HG02943 (cell line): ENCODE data around the gene FAM187B.

Experiments
- ATAC-seq: cut with Tn5 transposase; IDR thresholded peaks from one replicate; pipeline ENCODE4 v1.9.1; 2021; ENCODE audit warnings: mild to moderate bottlenecking, low read depth, moderate library complexity; ENCODE audit not compliant: unreplicated experiment

FAM187B gene

DNA sequence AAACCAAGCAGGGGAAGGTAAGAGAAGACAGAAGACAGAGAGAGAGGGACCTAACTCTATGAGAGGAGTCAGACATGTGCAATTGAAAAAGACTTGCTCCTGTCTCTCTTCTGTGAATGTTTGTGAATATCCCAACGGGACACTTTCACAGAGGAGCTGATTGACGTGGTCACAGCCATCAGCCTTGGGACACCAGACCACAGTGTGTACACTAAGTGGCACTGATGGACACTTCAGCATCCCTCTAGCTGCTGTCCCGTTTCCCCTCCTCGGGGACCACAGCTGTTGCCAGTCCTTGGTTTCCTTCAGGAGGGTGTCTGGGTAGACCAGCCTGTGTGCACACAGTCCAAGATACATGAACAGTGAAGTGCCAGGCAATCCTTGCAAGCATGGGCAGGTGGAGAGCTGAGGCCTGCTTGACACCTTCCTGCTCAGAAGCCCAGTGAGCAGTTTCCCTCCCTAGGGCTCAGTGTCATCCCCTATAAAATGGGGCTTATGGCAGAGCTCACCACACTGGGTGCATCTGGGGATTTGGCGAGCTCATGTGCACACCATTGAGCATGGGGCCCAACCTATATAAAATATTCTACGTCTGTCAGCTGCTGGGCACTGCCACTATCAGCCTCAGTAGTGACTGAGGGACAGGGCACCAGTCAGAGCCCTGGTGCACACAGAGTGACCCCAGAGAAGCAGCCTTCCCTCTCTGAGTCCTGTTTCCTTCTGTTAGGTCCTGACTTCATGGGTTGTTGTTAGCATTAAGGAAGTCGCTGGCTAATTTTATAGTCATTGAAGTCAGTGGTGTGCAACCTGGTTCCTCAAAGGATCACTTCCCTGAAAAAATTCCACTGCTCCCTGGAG lies 36.0 kb upstream of the FAM187B start:
- ATAC-seq = no peak

DNA sequence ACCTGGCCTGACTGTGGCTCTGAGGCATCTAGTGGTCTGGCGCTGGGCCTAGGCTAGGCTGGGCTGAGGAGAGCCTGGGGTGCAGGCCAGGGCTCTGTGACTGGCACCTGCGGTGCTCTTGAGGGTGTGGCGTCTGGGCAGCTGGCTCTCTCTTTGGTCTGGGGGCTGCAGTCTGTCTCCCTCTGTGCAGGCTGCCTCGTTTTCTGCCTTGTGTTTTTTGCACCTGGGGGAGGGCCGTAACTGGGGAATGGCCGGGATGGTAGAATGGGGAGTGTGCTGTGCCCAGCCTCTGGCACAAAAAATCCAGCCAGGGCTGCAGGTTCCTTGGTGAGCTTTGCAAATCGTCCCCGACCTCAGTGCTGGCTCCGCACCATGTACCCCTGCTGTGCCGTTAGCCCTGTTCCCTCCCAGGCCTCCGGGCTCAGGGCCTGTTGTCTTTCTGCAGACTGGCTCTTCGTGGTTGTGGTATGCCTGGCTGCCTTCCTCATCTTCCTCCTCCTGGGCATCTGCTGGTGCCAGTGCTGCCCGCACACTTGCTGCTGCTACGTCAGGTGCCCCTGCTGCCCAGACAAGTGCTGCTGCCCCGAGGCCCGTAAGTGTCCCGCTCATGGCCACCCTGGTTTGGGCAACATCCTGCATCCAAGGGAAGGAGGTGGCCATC lies 33.7 kb upstream of the FAM187B start:
- ATAC-seq = no peak

DNA sequence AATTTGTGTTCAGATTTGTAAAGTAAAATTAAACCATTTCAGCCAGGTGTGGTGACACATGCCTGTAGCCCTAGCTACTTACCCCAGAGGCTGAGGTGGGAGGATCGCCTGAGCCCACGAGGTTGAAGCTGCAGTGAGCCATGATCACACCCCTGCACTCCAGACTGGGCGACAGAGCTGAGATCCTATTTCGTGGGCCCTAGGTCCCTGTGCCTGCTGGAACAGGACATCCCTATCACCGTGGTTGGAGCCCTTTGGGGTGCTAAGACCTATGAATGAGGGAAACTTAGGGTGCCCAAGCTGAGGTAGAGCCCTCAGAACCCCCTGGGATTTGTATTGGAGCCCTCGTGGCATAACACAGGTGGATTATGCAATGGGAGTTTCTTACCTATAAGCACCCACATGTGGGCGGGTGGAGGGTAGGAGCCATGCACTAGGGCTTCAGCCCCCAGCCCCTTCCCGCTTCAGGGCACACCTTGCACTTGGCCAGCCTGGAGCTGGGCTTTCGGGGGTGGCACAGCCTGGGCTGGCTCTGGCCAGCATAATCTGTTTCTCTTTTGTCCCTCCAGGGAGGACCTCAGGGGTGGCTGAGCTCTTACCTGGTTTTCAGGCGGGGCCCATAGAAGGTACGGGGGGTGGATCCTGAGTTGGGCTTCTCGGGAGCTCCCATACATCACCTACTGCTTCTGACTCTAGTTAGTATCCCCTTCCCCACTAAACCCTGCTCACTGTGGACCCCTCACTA lies 33.0 kb upstream of the FAM187B start:
- ATAC-seq = no peak

DNA sequence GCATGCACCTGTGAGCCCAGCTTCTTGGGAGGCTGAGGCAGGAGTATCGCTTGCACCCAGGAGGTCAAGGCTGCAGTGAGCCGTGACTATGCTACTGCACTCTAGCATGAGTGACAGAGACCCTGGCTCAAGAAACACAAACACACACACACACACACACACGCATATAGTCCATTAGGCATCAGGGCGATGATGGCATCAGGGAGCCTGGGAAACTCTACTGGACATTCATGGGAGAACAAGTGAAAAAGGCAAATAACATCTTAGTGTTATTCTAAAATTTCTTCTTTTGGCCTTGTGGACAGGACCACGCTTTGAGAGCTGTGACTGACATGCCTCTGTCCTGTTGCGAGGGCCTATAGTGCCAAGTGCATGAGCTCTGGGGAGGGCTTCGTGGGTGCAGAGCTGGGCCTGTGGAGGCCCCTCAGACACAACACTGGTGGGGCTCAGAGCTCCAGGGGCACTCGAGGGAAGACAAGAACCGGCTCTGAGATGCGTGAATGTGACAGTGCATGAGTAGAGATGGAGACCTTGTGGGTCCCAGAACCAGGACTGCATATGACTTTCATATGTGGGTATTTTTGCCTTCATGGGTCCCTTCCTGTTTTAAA lies 32.3 kb upstream of the FAM187B start:
- ATAC-seq = no peak

DNA sequence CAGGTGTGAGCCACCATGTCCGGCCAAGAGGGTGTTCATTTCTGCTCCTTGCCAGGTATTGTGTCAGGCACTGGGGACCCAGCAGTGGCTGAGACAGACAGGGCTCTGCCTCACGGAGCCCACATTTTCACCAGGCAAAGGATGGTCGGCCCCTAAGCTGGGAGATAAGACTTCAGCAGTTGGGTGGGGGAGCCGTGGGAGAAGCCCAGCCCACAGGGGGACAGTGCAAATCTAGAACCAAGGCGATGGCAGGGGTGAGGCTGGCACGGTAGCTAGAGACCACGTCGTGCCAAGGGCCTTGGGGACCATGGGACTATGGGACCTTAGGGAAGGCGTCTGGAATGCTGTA lies 28.5 kb upstream of the FAM187B start:
- no peak for ATAC-seq

DNA sequence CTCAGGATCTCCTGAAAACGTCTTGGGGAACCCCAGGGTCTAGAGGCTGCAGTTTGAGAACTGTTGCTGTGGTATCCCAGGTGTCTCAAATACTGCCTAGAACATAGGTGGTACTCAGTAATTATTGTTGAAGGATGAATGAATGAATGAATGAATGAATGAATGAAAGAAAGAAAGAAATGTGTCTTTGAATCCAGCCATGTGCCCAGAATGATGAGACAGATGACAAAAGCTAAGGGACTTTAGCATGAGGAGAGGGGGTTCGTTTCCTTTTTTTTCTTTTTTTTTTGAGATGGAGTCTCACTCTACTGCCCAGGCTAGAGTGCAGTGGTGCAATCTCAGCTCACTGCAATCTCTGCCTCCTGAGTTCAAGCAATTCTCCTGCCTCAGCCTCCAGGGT lies 28.0 kb upstream of the FAM187B start:
- no peak for ATAC-seq

DNA sequence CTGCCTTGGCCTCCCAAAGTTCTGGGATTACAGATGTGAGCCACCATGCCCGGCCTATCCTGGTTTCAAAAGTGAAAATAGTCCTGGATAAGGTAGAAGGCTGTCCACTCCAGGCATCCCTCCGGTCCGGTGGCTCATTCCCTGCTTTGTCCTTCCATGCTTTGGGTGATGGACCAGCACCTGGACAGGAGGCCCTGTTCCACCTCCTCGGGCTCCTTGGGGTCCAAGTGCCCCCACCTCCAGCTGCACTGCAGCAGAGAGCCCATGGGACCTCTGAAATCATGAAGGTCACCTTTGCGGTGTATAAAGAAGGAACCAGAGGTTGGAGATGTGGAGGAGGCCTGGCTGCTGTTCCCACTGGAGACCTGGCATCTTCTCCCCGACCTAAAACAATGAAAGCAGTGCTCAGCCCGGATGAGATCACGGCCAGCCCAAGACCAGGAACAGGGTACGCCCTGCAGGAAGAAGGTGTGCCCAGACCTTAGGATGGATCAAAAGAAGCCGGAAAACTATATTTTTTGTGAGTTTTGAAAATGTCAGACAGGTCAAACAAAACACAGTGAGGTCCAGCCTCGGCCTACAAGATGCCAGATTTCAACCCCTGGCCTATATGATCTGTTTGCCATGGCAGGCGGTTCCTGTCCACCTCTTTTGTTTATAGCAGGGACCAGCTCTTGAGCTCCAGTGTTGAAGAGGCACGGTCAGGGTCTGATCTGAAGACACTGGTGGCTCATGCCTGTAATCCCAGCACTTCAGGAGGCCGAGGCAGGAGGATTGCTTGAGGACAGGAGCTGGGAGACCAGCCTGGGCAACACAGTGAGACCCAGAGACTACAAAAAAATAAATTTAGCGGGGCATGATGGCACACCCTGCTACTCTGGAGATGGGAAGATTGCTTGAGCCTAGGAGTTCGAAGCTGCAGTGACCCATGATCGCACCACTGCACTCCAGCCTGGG lies 26.1 kb upstream of the FAM187B start:
- no peak for ATAC-seq

DNA sequence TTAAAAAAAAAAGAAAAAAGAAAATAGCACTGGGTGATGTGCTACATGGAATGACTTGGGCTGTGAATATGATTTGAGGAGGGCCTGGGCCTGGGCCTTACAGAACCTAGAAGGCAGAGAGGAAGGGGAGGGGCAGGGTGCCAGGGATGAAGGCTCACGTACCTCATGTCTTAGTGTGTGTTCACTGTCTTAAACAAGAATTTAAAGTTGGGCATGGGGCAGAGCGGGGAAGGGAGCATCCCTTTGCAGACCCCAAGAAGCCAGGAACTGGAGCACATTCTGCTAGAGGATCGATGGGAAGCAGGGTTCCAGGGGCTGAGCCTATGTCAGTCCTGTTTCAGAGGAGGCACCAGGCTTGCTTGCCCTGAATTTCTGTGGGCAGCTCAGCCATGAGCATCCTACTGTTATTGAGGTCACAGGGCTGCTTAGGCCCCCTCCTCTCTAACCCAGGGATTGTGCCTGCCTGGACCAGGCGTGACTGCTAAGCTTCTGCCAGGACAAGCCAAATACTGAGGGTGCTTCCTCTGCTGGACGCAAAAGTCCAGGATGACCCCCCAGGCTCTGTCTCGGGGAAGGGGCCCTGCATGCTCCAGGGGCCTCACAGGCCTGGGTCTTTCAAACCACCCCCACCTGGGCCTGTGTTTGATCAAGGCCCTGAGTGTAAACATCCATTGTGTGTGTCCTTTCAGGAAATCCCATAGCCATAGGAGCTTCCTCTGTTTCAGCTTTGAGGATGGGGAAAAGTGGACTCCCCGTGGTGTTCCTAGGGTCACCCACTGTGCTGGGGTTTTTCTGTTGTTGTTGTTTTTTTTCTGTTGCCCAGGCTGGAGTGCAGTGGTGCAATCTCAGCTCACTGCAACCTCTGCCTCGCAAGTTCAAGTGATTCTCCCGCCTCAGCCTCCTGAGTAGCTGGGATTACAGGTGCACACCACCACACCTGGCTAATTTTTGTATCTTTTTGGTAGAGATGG lies 25.1 kb upstream of the FAM187B start:
- no peak for ATAC-seq

DNA sequence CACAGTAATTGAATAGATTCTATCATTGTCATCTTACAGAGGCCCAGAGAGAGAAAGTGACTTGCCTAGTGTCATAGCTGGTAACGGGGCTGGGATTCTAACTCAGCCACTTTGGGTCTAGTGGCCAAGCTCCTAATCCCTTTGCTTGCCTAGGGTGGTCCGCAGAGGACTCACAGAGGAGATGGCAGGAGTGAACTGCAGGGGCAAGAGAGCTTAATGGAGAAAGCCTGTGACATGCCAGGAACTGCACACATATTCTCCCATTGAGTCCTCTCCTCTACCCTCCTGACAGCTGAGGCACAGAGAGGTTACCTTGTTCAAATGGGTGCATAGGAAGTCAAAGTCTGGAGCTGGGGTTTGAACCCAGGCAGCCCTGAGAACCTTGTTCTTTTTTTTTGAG lies 22.9 kb upstream of the FAM187B start:
- no peak for ATAC-seq

DNA sequence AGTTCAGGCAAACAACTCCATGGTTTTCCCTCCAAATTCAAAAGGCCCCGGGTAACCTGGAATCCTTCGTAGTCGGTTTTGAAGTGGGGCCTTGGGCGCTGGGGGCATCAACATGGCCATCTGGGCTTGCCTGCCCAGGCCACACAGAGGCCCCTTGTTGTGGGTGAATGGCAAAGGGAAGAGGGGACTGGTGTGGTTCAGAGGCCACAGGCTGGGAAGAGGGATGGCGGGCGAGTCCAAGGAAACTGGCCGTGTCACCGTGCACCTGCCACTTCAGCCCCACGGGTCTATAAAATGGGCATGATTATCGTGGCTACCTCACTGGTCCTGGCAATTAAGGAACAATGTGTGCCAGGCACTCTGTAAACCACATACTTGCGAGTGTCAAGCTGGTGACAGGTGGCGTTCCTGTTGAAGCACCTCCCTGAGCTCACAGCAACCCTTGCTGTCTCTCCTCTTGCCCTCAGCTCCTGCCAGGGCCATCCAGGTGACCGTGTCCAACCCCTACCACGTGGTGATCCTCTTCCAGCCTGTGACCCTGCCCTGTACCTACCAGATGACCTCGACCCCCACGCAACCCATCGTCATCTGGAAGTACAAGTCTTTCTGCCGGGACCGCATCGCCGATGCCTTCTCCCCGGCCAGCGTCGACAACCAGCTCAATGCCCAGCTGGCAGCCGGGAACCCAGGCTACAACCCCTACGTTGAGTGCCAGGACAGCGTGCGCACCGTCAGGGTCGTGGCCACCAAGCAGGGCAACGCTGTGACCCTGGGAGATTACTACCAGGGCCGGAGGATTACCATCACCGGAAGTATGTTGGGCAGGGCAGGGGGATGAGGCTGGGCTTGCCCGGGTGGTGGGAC lies 21.5 kb upstream of the FAM187B start:
- no peak for ATAC-seq

DNA sequence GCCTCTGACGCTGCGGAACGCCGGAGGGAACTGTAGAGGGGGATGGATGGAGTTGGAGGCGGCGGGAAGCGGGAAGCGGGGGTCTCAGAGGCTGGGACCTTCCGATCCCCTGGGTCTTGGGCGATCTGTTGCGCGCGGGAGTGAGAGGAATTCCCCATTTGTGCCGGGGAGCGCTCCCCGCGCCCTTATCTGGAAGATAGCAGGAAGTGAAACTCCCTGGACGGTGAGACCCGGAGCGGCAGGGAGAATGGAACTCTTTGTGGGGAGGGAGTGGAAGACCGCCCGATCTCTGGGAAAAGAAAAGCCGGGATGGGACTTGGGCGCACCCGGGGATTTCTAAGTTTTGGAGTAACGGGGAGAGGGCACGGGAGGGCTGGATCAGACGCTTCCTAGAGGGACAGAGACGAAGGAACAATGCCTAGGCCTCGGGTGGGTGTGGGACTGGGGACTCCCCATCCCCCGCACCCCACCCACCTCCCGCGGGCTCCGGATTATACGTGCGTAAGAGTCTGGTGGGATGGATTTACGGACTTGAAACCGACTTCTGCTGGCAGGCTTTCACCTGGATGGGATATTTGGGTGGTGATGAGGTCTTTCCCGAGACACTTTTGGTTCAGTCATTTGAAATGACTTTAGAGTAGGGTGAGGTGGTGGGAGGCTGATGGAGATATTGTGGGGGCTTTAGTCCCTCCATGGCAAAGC lies 20.8 kb upstream of the FAM187B start:
- ATAC-seq = no peak

DNA sequence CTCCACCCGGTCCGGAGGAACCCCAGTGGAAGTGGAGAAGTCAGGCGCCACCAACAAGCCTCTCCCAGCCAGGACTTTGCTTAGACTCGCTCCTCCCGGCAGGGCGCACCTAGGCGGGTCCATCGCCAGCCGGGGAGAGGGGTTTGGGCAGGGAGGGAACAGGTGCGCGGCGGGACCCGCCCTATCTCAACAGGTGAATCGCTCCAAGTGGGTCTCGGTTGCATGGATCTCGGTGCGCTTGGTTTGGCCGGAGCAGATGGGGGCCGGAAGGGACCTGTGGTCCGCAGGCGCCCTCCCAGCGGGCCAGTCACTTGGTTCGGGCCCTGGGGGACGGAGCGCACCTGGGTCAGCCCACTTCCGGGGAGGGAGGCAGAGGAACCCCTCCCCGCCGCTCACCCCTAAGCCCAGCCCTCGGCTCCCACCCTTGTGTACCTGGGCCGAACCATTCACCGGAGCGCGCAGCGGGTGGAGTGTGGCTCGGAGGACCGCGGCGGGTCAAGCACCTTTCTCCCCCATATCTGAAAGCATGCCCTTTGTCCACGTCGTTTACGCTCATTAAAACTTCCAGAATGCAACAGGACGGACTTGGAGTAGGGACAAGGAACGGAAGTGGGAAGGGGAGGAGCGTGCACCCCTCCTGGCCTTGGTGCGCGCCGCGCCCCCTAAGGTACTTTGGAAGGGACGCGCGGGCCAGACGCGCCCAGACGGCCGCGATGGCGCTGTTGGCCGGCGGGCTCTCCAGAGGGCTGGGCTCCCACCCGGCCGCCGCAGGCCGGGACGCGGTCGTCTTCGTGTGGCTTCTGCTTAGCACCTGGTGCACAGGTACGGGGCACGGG lies 20.0 kb upstream of the FAM187B start, which contains the start of gene LSR:
LSR (plus strand) TSS at position 693 of the 836 bp plus-strand sequence; CDS start at position 714, 21 bp downstream.
- ATAC-seq = peak; percentile 82

DNA sequence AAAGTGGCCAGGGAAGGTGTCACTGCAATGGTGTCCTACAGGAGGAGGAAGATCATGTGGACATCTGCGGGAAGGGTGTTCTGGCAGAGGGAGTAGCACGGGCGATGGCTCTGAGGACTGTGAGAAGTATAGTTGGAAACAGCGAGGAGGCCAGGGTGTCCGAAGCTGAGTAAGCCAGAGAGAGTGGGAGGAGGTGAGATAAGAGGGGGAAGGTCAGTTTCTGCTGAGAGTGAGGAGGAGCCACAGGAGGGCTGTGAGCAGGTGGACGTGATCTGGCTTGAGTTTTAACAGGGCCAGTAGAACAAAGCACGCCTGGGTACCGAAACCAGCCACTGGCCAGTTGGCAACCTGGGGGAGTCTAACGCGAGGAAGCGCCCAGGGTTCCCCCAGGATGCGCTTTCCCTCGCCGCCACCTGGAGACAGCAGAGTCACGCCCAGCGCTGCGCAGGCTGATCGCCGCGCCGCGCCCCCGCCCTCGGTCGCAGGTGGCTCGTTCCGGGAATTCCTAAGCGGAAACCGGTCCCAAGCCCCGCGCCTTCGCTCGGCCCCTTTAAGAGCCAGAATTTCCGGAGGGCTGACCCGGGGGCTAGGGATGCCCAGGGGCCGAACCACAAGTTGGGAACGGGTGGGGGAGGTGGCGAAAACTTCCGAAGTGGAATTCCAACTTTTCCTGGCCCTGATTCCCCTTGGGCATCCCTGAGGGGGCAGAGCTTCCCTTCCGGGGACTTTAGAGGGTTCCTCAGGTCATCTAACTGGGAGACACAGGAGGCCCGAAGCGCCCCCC lies 19.2 kb upstream of the FAM187B start:
- ATAC-seq = peak; percentile 36

DNA sequence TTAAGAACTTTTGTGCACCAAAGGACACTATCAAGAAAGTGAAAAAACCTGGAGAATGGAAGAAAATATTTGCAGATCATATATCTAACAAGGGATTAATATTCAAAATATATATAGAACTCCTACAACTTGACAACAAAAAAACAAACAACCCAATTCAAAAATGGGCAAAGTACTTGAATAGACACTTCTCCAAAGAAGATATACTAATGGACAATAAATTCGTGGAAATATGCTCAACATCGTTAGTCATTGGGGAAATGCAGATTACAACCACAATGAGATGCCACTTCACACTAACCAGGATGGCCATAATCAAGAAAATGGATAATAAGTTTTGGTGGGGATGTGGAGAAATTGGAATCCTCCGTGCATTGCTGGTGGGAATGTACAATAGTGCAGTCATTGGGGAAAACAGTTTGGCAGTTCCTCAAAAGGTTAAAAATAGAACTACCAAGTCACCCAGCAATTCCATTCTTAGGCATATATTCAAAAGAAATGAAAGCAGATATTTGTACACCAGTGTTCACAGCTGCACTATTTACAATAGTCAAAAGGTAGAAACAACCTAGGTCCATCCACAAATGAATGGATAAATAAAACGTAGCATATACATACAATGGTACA lies 18.0 kb upstream of the FAM187B start:
- ATAC-seq = no peak

DNA sequence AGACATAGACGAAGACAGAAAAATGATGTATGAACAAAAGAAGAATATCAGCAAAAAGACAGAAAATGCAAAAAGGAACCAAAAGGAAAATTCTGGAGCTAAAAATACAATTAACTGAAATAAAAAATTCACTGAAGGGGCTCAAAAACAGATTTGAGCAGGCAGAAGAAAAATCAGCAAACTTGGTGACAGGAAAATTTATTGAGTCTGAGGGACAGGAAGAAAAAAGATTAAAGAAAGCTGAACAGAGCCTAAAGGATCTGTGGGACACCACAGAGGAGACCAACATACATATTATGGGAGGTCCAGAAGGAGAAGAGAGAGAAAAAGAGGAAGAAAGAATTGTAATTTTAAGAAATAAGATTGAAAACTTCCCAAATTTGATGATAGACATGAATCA lies 12.9 kb upstream of the FAM187B start:
- no peak for ATAC-seq
